Prostate gland (tissue), 2 donors: ENCODE measurements around the gene KRTAP9-6. TPM values are rescaled to one million over a fixed set of nuclear protein-coding genes. Genes with fewer than 3 reads are reported as not detected.
"Not testable (repeated sequence)": the region's sequence is repeated elsewhere in the genome, so short reads cannot be mapped to it uniquely, and the experiment has no call there.

ENCODE experiments used
- DNase-seq: peaks from one replicate; pipeline ENCODE4 v3.0.0-alpha.2; 2019; ENCODE audit warnings: low spot score
- H3K27ac ChIP-seq, 2 donors: fragments of 200-600 bp; sonication (generic); 2 replicates each; pipeline ENCODE4 v1.5.1; 2017 to 2019
- H3K27me3 ChIP-seq: fragments of 200-600 bp; sonication (generic); replicated peaks from 2 replicates; pipeline ENCODE4 v1.5.1; 2019; ENCODE audit not compliant: insufficient read depth
- H3K36me3 ChIP-seq, 2 donors: fragments of 200-600 bp; sonication (generic); 1 replicate in 1 of 2; 2 replicates in 1 of 2; pipeline versions ENCODE4 v1.5.1 to v1.8.1; 2017 to 2019
- H3K4me1 ChIP-seq: fragments of 200-600 bp; sonication (generic); replicated peaks from 2 replicates; pipeline ENCODE4 v1.5.1; 2019
- H3K4me3 ChIP-seq, 2 donors: fragments of 200-600 bp; sonication (generic); 2 replicates each; pipeline ENCODE4 v1.5.1; 2017 to 2019
- H3K9me3 ChIP-seq: fragments of 200-600 bp; sonication (generic); 2 replicates; pipeline ENCODE4 v1.5.1; 2017
- CTCF ChIP-seq, 4 experiments: fragments of 200-600 bp in 2 of 4; fragments of 450-650 bp in 2 of 4; sonication (generic) in 2 of 4; IDR thresholded peaks; 1 replicate in 3 of 4; 2 replicates in 1 of 4; pipeline ENCODE4 v1.5.1; 2016 to 2019; ENCODE audit warnings: antibody characterized with exemption in 4 of 4, mild to moderate bottlenecking in 2 of 4, moderate library complexity in 2 of 4
- POLR2A ChIP-seq: fragments of 450-650 bp; IDR thresholded peaks from one replicate; pipeline ENCODE4 v1.6.1; 2016; ENCODE audit warnings: antibody characterized with exemption, mild to moderate bottlenecking
- POLR2AphosphoS5 ChIP-seq: sonication (generic); formaldehyde crosslinking; IDR thresholded peaks from one replicate; pipeline ENCODE4 v1.6.1; 2017; ENCODE audit warnings: antibody characterized with exemption
- WGBS: methylation state at CpG from one replicate; pipeline ENCODE4 v1.1.5; 2018; 5-methylcytosine and 5-hydroxymethylcytosine counted together
- intact Hi-C: fragments of 100-400 bp; cut with DNase I; formaldehyde crosslinking; loops from one replicate; pipeline ENCODE4 v1.14.2; 2022
- total RNA-seq, 2 donors: library from RNA; depleted of rRNA; stranded (reverse); fragments of >200 nt; gene quantifications; one replicate each; pipeline ENCODE4 v1.1.0, GENCODE V29; 2016

The KRTAP9-6 gene
- total RNA-seq, 2 donors from 2014 or later = not detected

- Histone ChIP-seq H3K4me3 (no peak overlapping the region), H3K4me1 (no peaks in the 10 kb centered on the region), H3K36me3 (no peaks in the 10 kb centered on the region), H3K27ac (no peak overlapping the region), H3K27me3 (no peaks in the 10 kb centered on the region), H3K9me3 (no peaks in the 10 kb centered on the region)
- 100% methylated on average over 1 of the region's 1 CpG for WGBS
- intact Hi-C loops = no loop called here
- no peak for DNase-seq
- no peak for TF ChIP-seq POLR2AphosphoS5
- no peak for TF ChIP-seq POLR2A
- TF ChIP-seq CTCF (IDR thresholded peaks at IDR 0.05) = no peak
Observed at GRCh38 chr17:41251261-41251660, 13.9 kb upstream of the KRTAP9-6 start.

- Histone ChIP-seq H3K27ac (no peak overlapping the region), H3K9me3 (no peaks in the 10 kb centered on the region), H3K4me3 (no peak overlapping the region), H3K27me3 (no peaks in the 10 kb centered on the region), H3K36me3 (no peaks in the 10 kb centered on the region), H3K4me1 (no peaks in the 10 kb centered on the region)
- no peak for TF ChIP-seq POLR2AphosphoS5
- no peak for TF ChIP-seq CTCF (IDR thresholded peaks at IDR 0.05)
- no peak for TF ChIP-seq POLR2A
- intact Hi-C loops = no loop called here
- no peak for DNase-seq
- 0% methylated on average over 1 of the region's 1 CpG for WGBS
Observed at GRCh38 chr17:41254861-41255260, 10.3 kb upstream of the KRTAP9-6 start.

- intact Hi-C loops, H3K36me3 ChIP-seq, H3K4me1 ChIP-seq, H3K27me3 ChIP-seq, H3K27ac ChIP-seq, H3K9me3 ChIP-seq, H3K4me3 ChIP-seq, DNase-seq: not testable (repeated sequence)
- 88% methylated on average over 4 of the region's 5 CpGs for WGBS
Observed at GRCh38 chr17:41255381-41256290, 9.5 kb upstream of the KRTAP9-6 start, which contains the start of gene KRTAP9-9. TSS of gene KRTAP9-9 (plus strand) at chr17:41255384.

GRCh38 chr17:41256291-41256685 lies 8.9 kb upstream of the KRTAP9-6 start:
- WGBS = 88% methylated on average over 1 of the region's 1 CpG

GRCh38 chr17:41258406-41258805 lies 6.8 kb upstream of the KRTAP9-6 start:
- no peaks in the 10 kb centered on the region for H3K36me3 ChIP-seq
- H3K4me3 ChIP-seq = no peak overlapping the region
- no peak for DNase-seq
- no peaks in the 10 kb centered on the region for H3K4me1 ChIP-seq
- intact Hi-C loops = no loop called here
- H3K27ac ChIP-seq = no peak overlapping the region
- H3K9me3 ChIP-seq = no peaks in the 10 kb centered on the region
- H3K27me3 ChIP-seq = no peaks in the 10 kb centered on the region
- TF ChIP-seq CTCF (IDR thresholded peaks at IDR 0.05) (no peak), POLR2AphosphoS5 (no peak), POLR2A (no peak)

More at GRCh38 chr17:41256291-41256685, 8.9 kb upstream of the KRTAP9-6 start:
- intact Hi-C loops = no loop called here
- Histone ChIP-seq H3K27me3 (no peaks in the 10 kb centered on the region), H3K36me3 (no peaks in the 10 kb centered on the region), H3K27ac (no peak overlapping the region), H3K4me3 (no peak overlapping the region), H3K4me1 (no peaks in the 10 kb centered on the region), H3K9me3 (no peaks in the 10 kb centered on the region)
- no peak for DNase-seq
- TF ChIP-seq POLR2A (no peak), POLR2AphosphoS5 (no peak), CTCF (IDR thresholded peaks at IDR 0.05) (no peak)
